AG04449 (cell line): ENCODE measurements around the gene JMJD6.

Experiments used
- CTCF ChIA-PET: fragments of 350-600 bp; formaldehyde crosslinking; extraction: SDS; loops from one replicate; lab custom pipeline; 2021; ENCODE audit warnings: antibody characterized with exemption; lab: Yijun Ruan, JAX
- POLR2A ChIA-PET: fragments of 400-600, 350-600 bp; formaldehyde crosslinking; extraction: SDS; loops from one replicate; lab custom pipeline; 2020; ENCODE audit warnings: antibody characterized with exemption, inconsistent platforms; lab: Yijun Ruan, JAX
- DNase-seq: peaks from one replicate; pipeline ENCODE4 v3.0.0-alpha.2; 2010; ENCODE audit warnings: low read depth, low spot score
- H3K4me3 ChIP-seq: 2 replicates; pipeline ENCODE4 v1.5.1; 2011; ENCODE audit warnings: low read depth, mild to moderate bottlenecking, control low read depth, low read length
- CTCF ChIP-seq: IDR thresholded peaks from one replicate; pipeline ENCODE4 v1.5.1; 2011; ENCODE audit warnings: mild to moderate bottlenecking, moderate library complexity, low read length, control low read depth, inconsistent platforms; ENCODE audit not compliant: insufficient read depth; ENCODE audit errors: missing control alignments

Gene JMJD6

GRCh38 chr17:76679239-76679638 lies 47.2 kb downstream of the JMJD6 start:
- CTCF ChIA-PET, result no interaction called here
- TF ChIP-seq CTCF, result no peak
- H3K4me3 ChIP-seq, result no peak overlapping the region
- POLR2A ChIA-PET, result no interaction called here
- no peak for DNase-seq

- CTCF ChIA-PET, result interaction anchor here (1.4 kb wide), 1 partner anchor 10 kb away, joined by 5 read pairs; no protein-coding TSS in a partner anchor
- DNase-seq, result no peak
- TF ChIP-seq CTCF, result no peak
- POLR2A ChIA-PET, result no interaction called here
- no peak overlapping the region for H3K4me3 ChIP-seq
Observed at GRCh38 chr17:76678330-76678729, 48.1 kb downstream of the JMJD6 start.

GRCh38 chr17:76677406-76677805 lies 49.0 kb downstream of the JMJD6 start:
- TF ChIP-seq CTCF, result no peak
- H3K4me3 ChIP-seq, result no peak overlapping the region
- POLR2A ChIA-PET, result no interaction called here
- CTCF ChIA-PET, result interaction anchor here (0.9 to 1.4 kb wide), 2 partner anchors 11 to 39 kb away, joined by 3 to 5 read pairs; no protein-coding TSS in a partner anchor
- no peak for DNase-seq

- no peak for DNase-seq
- CTCF ChIA-PET, result interaction anchor here (1.4 kb wide), 1 partner anchor 154 kb away, joined by 3 read pairs; no protein-coding TSS in a partner anchor
- POLR2A ChIA-PET, result interaction anchor here (0.8 kb wide), 1 partner anchor 33 kb away, joined by 3 read pairs; no protein-coding TSS in a partner anchor
- TF ChIP-seq CTCF, result no peak
- H3K4me3 ChIP-seq, result no peak overlapping the region
Observed at GRCh38 chr17:76676629-76677028, 49.8 kb downstream of the JMJD6 start.

GRCh38 chr17:76675648-76676047 lies 50.8 kb downstream of the JMJD6 start:
- TF ChIP-seq CTCF, result no peak
- ChIA-PET CTCF (interaction anchor here (1.0 to 1.4 kb wide), 4 partner anchors 9 to 153 kb away, joined by 3 read pairs; no protein-coding TSS in a partner anchor), POLR2A (no interaction called here)
- DNase-seq, result no peak
- H3K4me3 ChIP-seq, result no peak overlapping the region

- POLR2A ChIA-PET, result interaction anchor here (1.1 kb wide), 1 partner anchor 58 kb away, joined by 3 read pairs; no protein-coding TSS in a partner anchor
- H3K4me3 ChIP-seq, result no peak overlapping the region
- CTCF ChIA-PET, result interaction anchor here (1.0 to 1.2 kb wide), 2 partner anchors 10 to 41 kb away, joined by 3 read pairs; no protein-coding TSS in a partner anchor
- DNase-seq, result no peak
- no peak for TF ChIP-seq CTCF
Observed at GRCh38 chr17:76674600-76674999, 51.8 kb downstream of the JMJD6 start.
